GM18873 (cell line): ENCODE results near the gene PRCC.

ENCODE experiments used
- ATAC-seq: cut with Tn5 transposase; IDR thresholded peaks from one replicate; pipeline ENCODE4 v1.9.1; 2021; ENCODE audit warnings: mild to moderate bottlenecking, moderate library complexity, moderate number of reproducible peaks; ENCODE audit not compliant: unreplicated experiment, low FRiP score

The PRCC gene

GRCh38 chr1:156809711-156810366 lies 42.5 kb downstream of the PRCC start:
- ATAC-seq = no peak

- ATAC-seq = no peak
Measured at GRCh38 chr1:156811168-156811567, 43.8 kb downstream of the PRCC start.

GRCh38 chr1:156812293-156812990 lies 45.1 kb downstream of the PRCC start:
- no peak for ATAC-seq

GRCh38 chr1:156813298-156813697 lies 46.0 kb downstream of the PRCC start:
- no peak for ATAC-seq

GRCh38 chr1:156813750-156814570 lies 46.6 kb downstream of the PRCC start:
- no peak for ATAC-seq

DNA sequence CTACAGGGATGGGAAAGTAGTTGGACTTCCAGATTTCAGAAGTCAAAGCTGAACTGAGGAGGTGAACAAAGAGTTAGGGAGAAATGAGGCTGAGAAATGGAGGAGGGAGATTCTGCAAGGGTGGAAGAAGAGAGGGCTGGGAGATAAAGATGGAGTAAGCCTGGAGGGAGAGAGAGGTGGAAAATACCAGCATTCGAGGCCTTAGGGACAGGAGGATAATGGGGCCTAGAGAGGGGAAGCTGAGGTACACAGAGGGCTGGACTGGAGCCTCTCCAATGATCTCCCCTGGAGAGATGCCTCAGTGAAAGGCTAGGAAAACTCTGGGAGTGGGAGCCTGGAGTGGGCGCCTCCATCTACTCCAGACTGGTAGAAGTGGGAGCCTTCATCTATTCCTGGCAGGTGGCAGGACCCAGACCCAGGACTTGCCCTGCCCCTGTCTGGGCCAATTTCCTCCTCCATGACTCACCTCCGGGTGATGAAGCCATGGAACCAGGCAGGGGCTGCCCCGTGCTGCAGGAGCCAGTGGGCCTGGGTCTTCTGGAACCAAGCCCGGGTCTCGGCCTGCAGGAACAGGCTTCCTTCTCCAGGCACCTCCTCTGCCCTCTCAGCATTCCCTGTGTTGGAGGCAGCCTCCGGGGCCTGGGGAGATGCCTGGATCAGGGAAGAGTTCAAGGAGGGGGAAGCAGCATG lies 47.4 kb downstream of the PRCC start:
- no peak for ATAC-seq

GRCh38 chr1:156815307-156815826 lies 48.0 kb downstream of the PRCC start:
- no peak for ATAC-seq

- no peak for ATAC-seq
Measured at GRCh38 chr1:156815961-156816422, 48.7 kb downstream of the PRCC start.

GRCh38 chr1:156816561-156817328 lies 49.4 kb downstream of the PRCC start, which contains the start of gene SH2D2A:
Gene SH2D2A, minus strand, starts transcription at chr1:156816848. Its CDS starts 140 bp downstream, at chr1:156816708.
- ATAC-seq = peak; percentile 50

GRCh38 chr1:156821801-156822200 lies 54.5 kb downstream of the PRCC start:
- ATAC-seq = no peak

DNA sequence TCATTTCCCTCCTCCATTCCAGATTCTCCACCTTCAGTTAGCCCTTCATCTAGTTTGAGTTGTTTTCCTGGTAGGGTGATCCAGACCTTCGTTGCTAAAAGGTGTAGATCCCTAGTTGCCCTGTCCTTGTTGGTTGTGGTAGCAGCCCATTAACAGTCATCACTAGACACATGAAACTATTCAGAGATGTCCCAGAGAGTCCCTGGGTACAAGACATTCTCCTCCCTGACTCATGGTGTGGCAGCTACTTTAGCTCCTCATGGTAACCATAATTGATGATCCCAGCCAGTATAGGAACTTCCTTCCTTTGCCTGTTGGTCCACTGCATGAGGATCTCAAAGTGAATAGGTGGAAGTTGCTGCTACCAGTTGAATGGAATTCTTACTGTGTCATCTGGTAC lies 55.3 kb downstream of the PRCC start:
- ATAC-seq = no peak

GRCh38 chr1:156823210-156823790 lies 56.0 kb downstream of the PRCC start:
- ATAC-seq = no peak

DNA sequence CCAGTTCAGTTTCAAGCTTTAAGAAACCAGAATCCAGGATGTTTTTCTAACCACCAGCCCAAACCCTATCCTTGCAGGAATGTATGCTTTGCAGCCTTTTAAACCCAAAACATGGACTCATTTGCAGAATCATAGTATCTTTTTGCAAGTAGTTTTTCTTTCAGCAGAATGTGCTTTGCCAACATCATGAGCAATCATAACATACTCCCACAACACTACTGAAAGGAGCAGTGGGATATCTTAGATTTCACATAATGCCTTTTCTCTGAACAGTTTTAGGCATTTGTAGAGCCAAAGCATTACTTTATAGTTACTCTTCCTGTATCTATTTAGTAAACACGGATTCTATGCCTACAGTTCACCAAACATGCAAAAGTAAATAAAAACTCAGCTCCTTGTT lies 59.3 kb downstream of the PRCC start:
- ATAC-seq = no peak

- ATAC-seq = no peak
Measured at GRCh38 chr1:156828400-156829124, 61.2 kb downstream of the PRCC start.

GRCh38 chr1:156832434-156832833 lies 65.1 kb downstream of the PRCC start:
- no peak for ATAC-seq

DNA sequence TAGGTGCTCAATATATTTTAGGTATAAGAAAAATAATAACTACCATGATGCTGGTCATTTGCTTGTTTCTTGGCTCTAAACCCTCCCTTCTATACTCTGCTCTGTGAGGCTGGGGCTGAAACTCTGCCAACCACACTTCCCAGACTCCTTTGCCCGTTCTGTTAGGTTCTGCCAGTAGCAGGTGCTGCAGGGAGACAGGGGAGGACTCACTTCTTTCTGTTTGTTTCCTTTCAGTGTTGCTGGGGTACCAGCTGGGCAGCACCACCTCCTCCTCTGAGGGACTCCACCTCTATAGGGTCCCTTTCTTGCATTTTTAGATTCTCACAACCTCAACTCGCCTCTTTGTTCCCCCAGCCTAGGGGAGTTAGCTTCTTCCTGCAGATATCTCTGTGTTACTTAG lies 66.3 kb downstream of the PRCC start:
- ATAC-seq = no peak

DNA sequence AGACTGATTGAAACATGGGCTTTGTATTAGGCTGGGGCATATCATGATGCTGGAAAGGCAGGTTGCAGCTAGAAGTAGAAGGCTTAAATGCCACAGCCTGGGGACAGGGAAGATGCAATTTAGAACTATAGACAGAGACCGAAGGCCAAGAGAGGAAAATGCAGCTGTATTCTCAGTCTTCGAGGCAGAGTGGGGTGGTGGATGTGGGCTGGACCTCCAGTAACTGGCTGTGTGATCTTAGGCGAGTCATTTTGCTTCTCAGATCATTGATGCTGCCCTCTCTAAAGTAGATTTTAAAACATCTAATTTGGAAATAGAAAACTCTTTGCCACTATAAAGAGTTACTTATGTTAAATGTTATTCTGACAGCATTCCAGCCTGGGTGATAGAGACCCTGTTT lies 67.0 kb downstream of the PRCC start:
- ATAC-seq = no peak

DNA sequence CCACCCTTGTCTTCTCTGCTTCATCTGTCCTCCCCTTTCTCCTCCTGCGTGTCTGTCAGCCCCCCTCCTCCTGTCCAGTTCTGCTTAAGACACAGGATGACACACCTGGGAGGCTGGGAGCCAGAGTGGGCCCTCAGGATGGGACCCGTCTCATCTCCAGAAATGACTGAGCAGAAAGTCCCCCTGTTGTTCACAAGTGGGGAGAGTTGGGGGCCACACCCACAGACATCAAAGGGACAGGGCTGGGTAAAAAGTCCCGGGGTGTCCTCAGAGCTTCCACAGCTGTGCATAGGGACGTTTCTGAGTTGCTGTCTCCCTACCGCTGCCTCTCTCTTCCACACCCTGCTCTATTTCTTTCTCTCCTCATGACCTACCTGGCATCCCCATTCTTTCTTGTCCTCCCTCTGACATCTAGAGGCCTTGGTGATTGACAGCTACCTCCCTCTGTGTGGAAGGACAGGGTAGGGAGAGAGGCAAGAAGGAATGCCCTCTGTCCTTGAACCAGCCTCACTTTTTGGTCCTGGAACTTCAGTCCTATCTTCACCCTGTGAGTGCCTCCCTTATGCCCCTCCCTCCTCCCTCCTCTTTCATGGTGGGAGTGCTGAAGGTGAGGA lies 68.8 kb downstream of the PRCC start:
- no peak for ATAC-seq
